GM12878 (cell line): Measurements from ENCODE around the gene SCP2. TPM values are rescaled to one million over a fixed set of nuclear protein-coding genes. Genes with fewer than 3 reads are reported as not detected.

Source experiments
- ATAC-seq: fragments of 200-7000 bp; cut with Tn5 transposase; 3 replicates; pipeline ENCODE4 v1.9.1; 2020; ENCODE audit warnings: mild to moderate bottlenecking, moderate library complexity
- BruUV-seq: library from RNA; stranded (reverse); fragments of 400-500 nt; replicated peaks from 2 replicates; lab custom pipeline; 2021; lab: Mats Ljungman, UMichigan
- CTCF ChIA-PET: fragments of 300-600 bp; sonication (Branson Sonifier 250); formaldehyde crosslinking; extraction: SDS; loops from one replicate; lab custom pipeline; 2021; ENCODE audit warnings: inconsistent platforms; lab: Yijun Ruan, JAX
- POLR2A ChIA-PET: fragments of 350-600 bp; formaldehyde crosslinking; extraction: SDS; loops from one replicate; lab custom pipeline; 2021; ENCODE audit warnings: inconsistent platforms; lab: Charles Lee
- RAD21 ChIA-PET: fragments of 300-600 bp; sonication (Branson Sonifier 250); formaldehyde crosslinking; loops from one replicate; lab custom pipeline; 2023; ENCODE audit warnings: antibody characterized with exemption; ENCODE audit not compliant: unreplicated experiment; lab: Charles Lee
- SMC1A ChIA-PET: fragments of 300-600 bp; sonication (Branson Sonifier 250); formaldehyde crosslinking; loops from one replicate; lab custom pipeline; 2023; ENCODE audit not compliant: unreplicated experiment, uncharacterized antibody; lab: Charles Lee
- DNase-seq: peaks from one replicate; pipeline ENCODE4 v3.0.0-alpha.2; 2011; ENCODE audit warnings: low read depth, low spot score
- FAIRE-seq: peaks from 3 replicates; lab custom pipeline; 2011; peaks lifted over from hg19 to GRCh38; lab: Jason Lieb, UNC
- H2AFZ ChIP-seq: 2 replicates; pipeline ENCODE4 v1.6.0; 2011; ENCODE audit warnings: low read depth, low read length, control low read depth; ENCODE audit not compliant: control insufficient read depth
- H3K27ac ChIP-seq: 2 replicates; pipeline ENCODE4 v1.5.1; 2011; ENCODE audit warnings: control low read depth; ENCODE audit not compliant: control insufficient read depth, insufficient read depth
- H3K27me3 ChIP-seq, 2 experiments: replicated peaks in 1 of 2; 2 replicates each; pipeline versions ENCODE4 v1.6.0 to v1.6.1; 2011; ENCODE audit warnings: low read length in 1 of 2; ENCODE audit not compliant: control insufficient read depth in 2 of 2, insufficient read depth in 2 of 2
- H3K36me3 ChIP-seq, 2 experiments: 2 replicates each; pipeline ENCODE4 v1.5.1; 2011; ENCODE audit warnings: low read length in 1 of 2; ENCODE audit not compliant: control insufficient read depth in 2 of 2, insufficient read depth in 2 of 2
- H3K4me1 ChIP-seq: 2 replicates; pipeline ENCODE4 v1.6.1; 2011; ENCODE audit warnings: mild to moderate bottlenecking, low read length, moderate library complexity, mixed read lengths; ENCODE audit not compliant: control insufficient read depth, insufficient read depth
- H3K4me2 ChIP-seq: 2 replicates; pipeline ENCODE4 v1.6.0; 2011; ENCODE audit warnings: control low read depth; ENCODE audit not compliant: control insufficient read depth, insufficient read depth
- H3K4me3 ChIP-seq: fragments of 200-600 bp; sonication (generic); 2 replicates; pipeline ENCODE4 v1.5.1; 2016
- H3K79me2 ChIP-seq: 2 replicates; pipeline ENCODE4 v1.6.0; 2011; ENCODE audit warnings: low read length; ENCODE audit not compliant: control insufficient read depth, insufficient read depth
- H3K9ac ChIP-seq: 2 replicates; pipeline ENCODE4 v1.8.0; 2011; ENCODE audit warnings: low read length, control low read depth, mixed read lengths; ENCODE audit not compliant: control insufficient read depth, insufficient read depth
- H3K9me3 ChIP-seq: replicated peaks from 3 replicates; pipeline ENCODE4 v1.5.1; 2011; ENCODE audit warnings: mild to moderate bottlenecking, low read length; ENCODE audit not compliant: control insufficient read depth, insufficient read depth
- H4K20me1 ChIP-seq: 2 replicates; pipeline ENCODE4 v1.6.0; 2011; ENCODE audit not compliant: control insufficient read depth, insufficient read depth
- EZH2 ChIP-seq: IDR thresholded peaks from 2 replicates; pipeline ENCODE4 v1.6.1; 2012; ENCODE audit warnings: low read depth, mild to moderate bottlenecking, control low read depth, inconsistent platforms, low read length, borderline replicate concordance; ENCODE audit not compliant: control insufficient read depth
- GABPA ChIP-seq: IDR thresholded peaks from 2 replicates; pipeline ENCODE4 v1.6.1; 2014; ENCODE audit warnings: antibody characterized with exemption, low read depth, mild to moderate bottlenecking, inconsistent platforms
- HSF1 ChIP-seq: fragments of 150-350 bp; IDR thresholded peaks from 2 replicates; pipeline ENCODE4 v1.6.1; 2014; ENCODE audit warnings: mild to moderate bottlenecking, low read depth, low read length
- MXI1 ChIP-seq: fragments of 150-350 bp; IDR thresholded peaks from 2 replicates; pipeline ENCODE4 v1.6.1; 2011; ENCODE audit warnings: low read depth, mild to moderate bottlenecking, inconsistent platforms, low read length, improper control_type of control experiment
- NFYB ChIP-seq: IDR thresholded peaks from 2 replicates; pipeline ENCODE4 v1.6.1; 2011; ENCODE audit warnings: low read depth, mild to moderate bottlenecking, low read length, improper control_type of control experiment, moderate library complexity; ENCODE audit not compliant: insufficient read depth
- PRDM15 ChIP-seq: fragments of 450-650 bp; formaldehyde crosslinking; IDR thresholded peaks from 2 replicates; pipeline ENCODE4 v1.4.0; 2020; ENCODE audit warnings: mild to moderate bottlenecking, moderate library complexity
- RAD21 ChIP-seq: IDR thresholded peaks from 2 replicates; pipeline ENCODE4 v1.6.1; 2011; ENCODE audit warnings: mild to moderate bottlenecking, low read depth, low read length, moderate library complexity; ENCODE audit not compliant: insufficient read depth
- TCF7 ChIP-seq: IDR thresholded peaks from 2 replicates; pipeline ENCODE4 v1.6.1; 2014; ENCODE audit warnings: antibody characterized with exemption, borderline replicate concordance
- WGBS: methylation state at CpG from one replicate; pipeline ENCODE4 v1.1.6; 2016; ENCODE audit warnings: low lambda C conversion rate; ENCODE audit not compliant: insufficient replicate concordance, insufficient coverage; ENCODE audit errors: missing lambda C conversion rate; 5-methylcytosine and 5-hydroxymethylcytosine counted together
- in situ Hi-C: fragments of 300-500 bp; cut with MboI; formaldehyde crosslinking; loops from 9 replicates; pipeline ENCODE4 v1.14.3; 2018; ENCODE audit warnings: mixed read lengths
- intact Hi-C: fragments of 100-400 bp; cut with micrococcal nuclease; formaldehyde crosslinking; loops from one replicate; pipeline ENCODE4 v1.14.2; 2022; ENCODE audit not compliant: unreplicated experiment
- polyA plus RNA-seq, 11 experiments: library from polyadenylated mRNA; depleted of rRNA in 4 of 11; unstranded in 6 of 11; stranded (reverse) in 5 of 11; fragments of >200 nt; fragmentation: Nextera tagmentation in 4 of 11; fragmentation: Illumina TruSeq in 1 of 11; extraction: Ambion mirVana in 4 of 11; extraction: Trizol in 1 of 11; gene quantifications; 1 replicate in 1 of 11; 2 replicates in 10 of 11; pipeline versions ENCODE4 v1.2.1 to v1.2.3, GENCODE V29; 2011 to 2016; ENCODE audit warnings: inconsistent platforms in 2 of 11, missing spikeins in 2 of 11, low read depth in 1 of 11
- total RNA-seq, 4 experiments: library from RNA; depleted of rRNA in 3 of 4; stranded (reverse); fragments of >200 nt in 3 of 4; fragmentation: Illumina TruSeq in 1 of 4; extraction: Trizol in 1 of 4; gene quantifications; 2 replicates each; pipeline versions ENCODE4 v1.2.1 to v1.2.3, GENCODE V29; 2013 to 2021
- TF ChIP-seq, protein P1 (sequence below): fragments of 450-650 bp; IDR thresholded peaks from 2 replicates; pipeline ENCODE4 v1.6.1; 2017; ENCODE audit warnings: borderline replicate concordance

SCP2 gene
- total and polyA plus RNA-seq, 10 of the 15 experiments (the other 5 are each of a cell fraction or from before 2014, with no cell fraction given) = 74.3 to 327 (median 127) TPM

DNA sequence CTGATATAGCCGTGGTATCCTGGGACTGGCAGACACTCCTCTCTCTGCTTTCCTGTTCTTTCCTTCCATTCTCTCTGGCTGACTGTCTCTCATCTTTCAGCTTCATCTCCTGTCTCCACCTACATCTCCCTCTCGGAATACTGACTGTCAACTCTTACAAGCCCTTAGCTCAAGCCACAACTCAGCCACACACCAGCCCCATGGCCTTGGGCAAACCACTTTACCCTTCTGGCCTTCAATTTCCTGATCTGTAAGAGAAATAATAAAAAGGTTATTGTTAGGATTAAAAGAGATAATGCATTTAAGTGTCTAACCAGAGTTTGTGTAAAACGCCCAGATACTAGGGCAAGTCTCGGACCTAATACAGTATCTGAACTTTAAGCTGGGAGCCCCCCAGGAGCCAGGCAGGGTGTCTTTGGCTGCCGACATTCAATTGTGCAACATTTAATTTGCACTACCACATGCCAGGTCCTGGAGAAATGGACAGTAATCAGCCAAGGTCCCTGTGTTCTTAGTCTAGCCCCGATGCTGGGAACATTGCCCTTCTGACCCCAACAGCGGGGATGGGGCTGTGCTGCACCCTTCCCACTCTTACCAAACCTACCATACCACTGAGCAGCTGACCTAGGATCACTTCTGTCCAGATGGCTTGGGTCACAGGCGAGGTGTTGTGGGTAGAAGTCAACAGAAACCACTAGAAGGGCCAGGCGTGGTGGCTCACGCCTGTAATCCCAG is 10.7 kb upstream of the SCP2 start:
- Histone ChIP-seq H3K36me3 (no peaks in the 10 kb centered on the region), H3K4me3 (no peak overlapping the region), H3K27ac (no peak overlapping the region), H3K9me3 (no peaks in the 10 kb centered on the region), H3K9ac (no peak overlapping the region), H3K4me1 (no peaks in the 10 kb centered on the region), H3K4me2 (no peak overlapping the region), H3K27me3 (no peaks in the 10 kb centered on the region), H4K20me1 (no peaks in the 10 kb centered on the region), H2AFZ (no peak overlapping the region), H3K79me2 (no peaks in the 10 kb centered on the region)
- 87% methylated on average over 10 of the region's 10 CpGs for WGBS
- no peak for DNase-seq
- in situ Hi-C loops = loop anchor here (25.0 kb wide), 1 partner anchor 271 kb away; the partner anchor contains the start of gene CPT2
- no TSS peak for BruUV-seq
- intact Hi-C loops = no loop called here
- CTCF ChIA-PET = interaction anchor here (1.3 to 1.7 kb wide), 2 partner anchors 11 to 267 kb away, joined by 3 to 4 read pairs; no protein-coding TSS in a partner anchor
- POLR2A ChIA-PET = no interaction called here
- RAD21 ChIA-PET = no interaction called here
- FAIRE-seq = no peak
- SMC1A ChIA-PET = interaction anchor here (1.1 kb wide), 1 partner anchor 10 kb away, joined by 3 read pairs; no protein-coding TSS in a partner anchor
- TF ChIP-seq, protein P1, sequence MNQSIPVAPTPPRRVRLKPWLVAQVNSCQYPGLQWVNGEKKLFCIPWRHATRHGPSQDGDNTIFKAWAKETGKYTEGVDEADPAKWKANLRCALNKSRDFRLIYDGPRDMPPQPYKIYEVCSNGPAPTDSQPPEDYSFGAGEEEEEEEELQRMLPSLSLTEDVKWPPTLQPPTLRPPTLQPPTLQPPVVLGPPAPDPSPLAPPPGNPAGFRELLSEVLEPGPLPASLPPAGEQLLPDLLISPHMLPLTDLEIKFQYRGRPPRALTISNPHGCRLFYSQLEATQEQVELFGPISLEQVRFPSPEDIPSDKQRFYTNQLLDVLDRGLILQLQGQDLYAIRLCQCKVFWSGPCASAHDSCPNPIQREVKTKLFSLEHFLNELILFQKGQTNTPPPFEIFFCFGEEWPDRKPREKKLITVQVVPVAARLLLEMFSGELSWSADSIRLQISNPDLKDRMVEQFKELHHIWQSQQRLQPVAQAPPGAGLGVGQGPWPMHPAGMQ = no peak
- TF ChIP-seq RAD21 (no peak), EZH2 (no peak), TCF7 (no peak), MXI1 (no peak), PRDM15 (CRISPR knock-in tag) (no peak), HSF1 (no peak), NFYB (no peak), GABPA (no peak)
- ATAC-seq = no peak
